WTC11 (cell line): ENCODE measurements around the gene SREBF2. TPM values are rescaled to one million over a fixed set of nuclear protein-coding genes. Genes with fewer than 3 reads are reported as not detected.

Source experiments
- ATAC-seq: fragments of 200-7000 bp; cut with Tn5 transposase; 2 replicates; pipeline ENCODE4 v1.10.0; 2021; ENCODE audit warnings: mild to moderate bottlenecking, moderate library complexity
- CTCF ChIA-PET: fragments of 300-600 bp; sonication (Branson Sonifier 250); formaldehyde crosslinking; loops from one replicate; lab custom pipeline; 2021; ENCODE audit warnings: antibody characterized with exemption; lab: Charles Lee
- POLR2A ChIA-PET: fragments of 350-600 bp; sonication (Branson Sonifier 250); formaldehyde crosslinking; loops from one replicate; lab custom pipeline; 2021; ENCODE audit warnings: antibody characterized with exemption; lab: Charles Lee
- DNase-seq: peaks from one replicate; pipeline ENCODE4 v3.0.0; 2021; ENCODE audit warnings: low spot score
- H3K27ac Mint-ChIP-seq: 2 replicates; pipeline ENCODE4 v1.8.0; 2021; ENCODE audit warnings: mixed read lengths
- H3K27me3 Mint-ChIP-seq: 2 replicates; pipeline ENCODE4 v1.8.0; 2021; ENCODE audit warnings: low read depth, mild to moderate bottlenecking, moderate library complexity, mixed read lengths
- H3K36me3 Mint-ChIP-seq: 2 replicates; pipeline ENCODE4 v1.8.0; 2021; ENCODE audit warnings: mixed read lengths
- H3K4me1 Mint-ChIP-seq: 2 replicates; pipeline ENCODE4 v1.8.0; 2022; ENCODE audit warnings: mixed read lengths
- H3K4me3 Mint-ChIP-seq: 2 replicates; pipeline ENCODE4 v1.8.0; 2021; ENCODE audit warnings: mild to moderate bottlenecking, moderate library complexity, mixed read lengths
- H3K9me3 Mint-ChIP-seq: 2 replicates; pipeline ENCODE4 v1.8.0; 2021; ENCODE audit warnings: mixed read lengths
- ATF1 ChIP-seq: sonication (generic); formaldehyde crosslinking; IDR thresholded peaks from 2 replicates; pipeline ENCODE4 v1.8.1; 2023; ENCODE audit warnings: mild to moderate bottlenecking, moderate library complexity, missing genetic modification reagents
- CTCF ChIP-seq: fragments of 200-600 bp; IDR thresholded peaks from 2 replicates; pipeline ENCODE4 v1.8.0; 2022; ENCODE audit warnings: antibody characterized with exemption
- ESRRA ChIP-seq: sonication (generic); formaldehyde crosslinking; IDR thresholded peaks from 2 replicates; pipeline ENCODE4 v1.8.1; 2022; ENCODE audit warnings: mild to moderate bottlenecking, missing genetic modification reagents, borderline replicate concordance
- FOXP1 ChIP-seq: sonication (generic); formaldehyde crosslinking; IDR thresholded peaks from 2 replicates; pipeline ENCODE4 v1.8.0; 2022; ENCODE audit warnings: missing genetic modification reagents, mild to moderate bottlenecking, moderate library complexity, borderline replicate concordance
- GTF2I ChIP-seq: fragments of 250-450 bp; sonication (Bioruptor Pico); conservative IDR thresholded peaks from 2 replicates; pipeline ENCODE4 v1.4.0; 2021; ENCODE audit warnings: mild to moderate bottlenecking
- RELA ChIP-seq: sonication (generic); formaldehyde crosslinking; IDR thresholded peaks from 2 replicates; pipeline ENCODE4 v1.8.1; 2022; ENCODE audit warnings: missing genetic modification reagents, mild to moderate bottlenecking, borderline replicate concordance
- RORB ChIP-seq: fragments of 250-450 bp; sonication (Bioruptor Pico); IDR thresholded peaks from 2 replicates; pipeline ENCODE4 v1.9.0; 2021; ENCODE audit warnings: mild to moderate bottlenecking
- SMAD4 ChIP-seq: sonication (generic); formaldehyde crosslinking; IDR thresholded peaks from 2 replicates; pipeline ENCODE4 v1.8.0; 2022; ENCODE audit warnings: mild to moderate bottlenecking, missing genetic modification reagents
- TEAD4 ChIP-seq: sonication (generic); formaldehyde crosslinking; IDR thresholded peaks from 2 replicates; pipeline ENCODE4 v1.8.0; 2022; ENCODE audit warnings: mild to moderate bottlenecking, missing genetic modification reagents
- ZNF219 ChIP-seq: sonication (generic); formaldehyde crosslinking; IDR thresholded peaks from 2 replicates; pipeline ENCODE4 v1.8.0; 2023; ENCODE audit warnings: missing genetic modification reagents, mild to moderate bottlenecking, borderline replicate concordance
- ZNF232 ChIP-seq: sonication (generic); formaldehyde crosslinking; IDR thresholded peaks from 2 replicates; pipeline ENCODE4 v1.8.0; 2022; ENCODE audit warnings: mild to moderate bottlenecking, missing genetic modification reagents
- total RNA-seq: library from RNA; stranded (reverse); gene quantifications from 3 replicates; pipeline ENCODE4 v1.2.3, GENCODE V29; 2021
- TF ChIP-seq, protein P1 (sequence below): sonication (generic); formaldehyde crosslinking; IDR thresholded peaks from 2 replicates; pipeline ENCODE4 v1.8.1; 2023; ENCODE audit warnings: mild to moderate bottlenecking, moderate library complexity, missing genetic modification reagents
- TF ChIP-seq, protein P2 (sequence below): fragments of 250-450 bp; sonication (Bioruptor Pico); conservative IDR thresholded peaks from 2 replicates; pipeline ENCODE4 v1.9.0; 2021; ENCODE audit warnings: mild to moderate bottlenecking
- TF ChIP-seq, protein P3 (sequence below): sonication (generic); formaldehyde crosslinking; conservative IDR thresholded peaks from 2 replicates; pipeline ENCODE4 v1.8.1; 2023; ENCODE audit warnings: mild to moderate bottlenecking, low read depth, missing genetic modification reagents, moderate library complexity

Gene SREBF2
- total RNA-seq, 1 experiment from 2014 or later, result 151 TPM

DNA sequence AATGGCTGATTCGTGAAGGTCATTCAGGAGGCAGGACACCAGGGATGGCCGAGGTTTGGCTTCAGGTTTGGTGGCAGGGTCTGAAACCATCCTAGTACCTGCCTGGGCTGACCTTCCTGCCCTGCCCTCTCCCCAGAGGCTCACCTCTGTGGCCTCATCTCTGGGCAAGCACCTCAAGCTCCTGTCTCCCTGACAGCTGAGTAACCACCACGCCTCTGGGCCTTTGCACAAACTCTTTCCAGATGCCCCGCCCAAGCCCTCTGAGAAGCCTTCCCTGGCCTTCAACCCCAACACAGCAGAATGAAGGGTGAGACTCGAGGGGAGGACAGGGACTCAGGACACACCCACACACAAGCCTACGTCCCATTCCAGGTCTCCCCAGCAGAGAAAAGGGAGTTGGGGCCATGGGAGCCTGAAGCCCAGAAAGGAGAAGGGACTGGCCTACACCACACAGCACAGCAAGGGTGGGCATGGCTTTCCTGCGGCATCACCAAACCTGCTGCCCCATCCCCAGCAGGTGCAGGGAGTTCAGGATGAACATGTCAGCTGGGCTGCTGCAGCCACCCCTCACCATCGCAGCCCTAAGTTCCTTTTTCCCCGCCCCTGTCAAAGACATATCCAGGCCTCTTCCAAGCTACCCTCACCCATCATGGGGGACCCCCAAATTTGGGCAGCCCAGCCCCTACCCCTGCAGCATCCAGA, 79.6 kb downstream of the SREBF2 start:
- CTCF ChIA-PET, result interaction anchor here (0.9 to 3.0 kb wide), 5 partner anchors 13 to 215 kb away, joined by 3 to 21 read pairs (median 4); partner anchors contain the start of gene TNFRSF13C
- peak overlapping the region; percentile 57; the same call in 1 of the 2 replicates for H3K4me3 Mint-ChIP-seq
- ATAC-seq, result no peak
- H3K4me1 Mint-ChIP-seq, result peaks cover 31% of the 10 kb centered on the region
- H3K36me3 Mint-ChIP-seq, result no peaks in the 10 kb centered on the region
- no peak for TF ChIP-seq ATF1
- TF ChIP-seq, protein P1, sequence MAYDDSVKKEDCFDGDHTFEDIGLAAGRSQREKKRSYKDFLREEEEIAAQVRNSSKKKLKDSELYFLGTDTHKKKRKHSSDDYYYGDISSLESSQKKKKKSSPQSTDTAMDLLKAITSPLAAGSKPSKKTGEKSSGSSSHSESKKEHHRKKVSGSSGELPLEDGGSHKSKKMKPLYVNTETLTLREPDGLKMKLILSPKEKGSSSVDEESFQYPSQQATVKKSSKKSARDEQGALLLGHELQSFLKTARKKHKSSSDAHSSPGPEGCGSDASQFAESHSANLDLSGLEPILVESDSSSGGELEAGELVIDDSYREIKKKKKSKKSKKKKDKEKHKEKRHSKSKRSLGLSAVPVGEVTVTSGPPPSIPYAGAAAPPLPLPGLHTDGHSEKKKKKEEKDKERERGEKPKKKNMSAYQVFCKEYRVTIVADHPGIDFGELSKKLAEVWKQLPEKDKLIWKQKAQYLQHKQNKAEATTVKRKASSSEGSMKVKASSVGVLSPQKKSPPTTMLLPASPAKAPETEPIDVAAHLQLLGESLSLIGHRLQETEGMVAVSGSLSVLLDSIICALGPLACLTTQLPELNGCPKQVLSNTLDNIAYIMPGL, result no peak
- TF ChIP-seq, protein P2, sequence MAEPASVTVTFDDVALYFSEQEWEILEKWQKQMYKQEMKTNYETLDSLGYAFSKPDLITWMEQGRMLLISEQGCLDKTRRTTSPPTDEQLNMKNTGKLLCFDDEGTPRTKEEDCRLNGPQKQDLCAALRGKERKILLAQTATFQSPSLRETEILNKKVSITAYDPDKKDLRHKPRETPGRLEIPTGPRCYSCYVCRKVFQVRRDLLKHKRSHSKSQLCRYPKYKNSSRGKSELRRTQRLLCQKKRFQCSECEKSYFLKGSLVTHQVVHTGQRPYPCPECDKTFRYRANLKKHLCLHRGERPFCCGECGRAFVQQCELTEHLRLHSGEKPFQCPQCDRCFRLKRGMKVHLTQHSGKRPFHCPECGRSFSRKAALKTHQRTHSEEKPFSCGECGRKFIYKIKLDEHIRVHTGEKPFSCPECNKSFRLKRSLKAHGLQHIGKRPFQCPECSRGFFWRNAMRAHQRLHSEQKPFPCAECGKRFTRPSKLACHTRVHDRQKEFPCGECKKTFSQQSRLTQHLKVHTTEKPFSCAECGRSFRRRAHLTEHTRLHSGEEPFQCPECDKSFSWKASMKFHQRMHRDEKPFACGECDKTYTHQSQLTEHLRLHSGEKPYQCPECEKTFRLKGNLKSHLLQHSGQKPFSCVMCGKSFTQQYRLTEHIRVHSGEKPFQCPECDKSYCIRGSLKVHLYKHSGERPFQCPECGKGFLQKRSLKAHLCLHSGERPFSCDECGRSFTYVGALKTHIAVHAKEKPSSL (CRISPR knock-in tag), result no peak
- no peak for TF ChIP-seq RORB (CRISPR knock-in tag)
- TF ChIP-seq CTCF, result no peak
- no peak for TF ChIP-seq ZNF219 (CRISPR knock-in tag)
- TF ChIP-seq, protein P3, sequence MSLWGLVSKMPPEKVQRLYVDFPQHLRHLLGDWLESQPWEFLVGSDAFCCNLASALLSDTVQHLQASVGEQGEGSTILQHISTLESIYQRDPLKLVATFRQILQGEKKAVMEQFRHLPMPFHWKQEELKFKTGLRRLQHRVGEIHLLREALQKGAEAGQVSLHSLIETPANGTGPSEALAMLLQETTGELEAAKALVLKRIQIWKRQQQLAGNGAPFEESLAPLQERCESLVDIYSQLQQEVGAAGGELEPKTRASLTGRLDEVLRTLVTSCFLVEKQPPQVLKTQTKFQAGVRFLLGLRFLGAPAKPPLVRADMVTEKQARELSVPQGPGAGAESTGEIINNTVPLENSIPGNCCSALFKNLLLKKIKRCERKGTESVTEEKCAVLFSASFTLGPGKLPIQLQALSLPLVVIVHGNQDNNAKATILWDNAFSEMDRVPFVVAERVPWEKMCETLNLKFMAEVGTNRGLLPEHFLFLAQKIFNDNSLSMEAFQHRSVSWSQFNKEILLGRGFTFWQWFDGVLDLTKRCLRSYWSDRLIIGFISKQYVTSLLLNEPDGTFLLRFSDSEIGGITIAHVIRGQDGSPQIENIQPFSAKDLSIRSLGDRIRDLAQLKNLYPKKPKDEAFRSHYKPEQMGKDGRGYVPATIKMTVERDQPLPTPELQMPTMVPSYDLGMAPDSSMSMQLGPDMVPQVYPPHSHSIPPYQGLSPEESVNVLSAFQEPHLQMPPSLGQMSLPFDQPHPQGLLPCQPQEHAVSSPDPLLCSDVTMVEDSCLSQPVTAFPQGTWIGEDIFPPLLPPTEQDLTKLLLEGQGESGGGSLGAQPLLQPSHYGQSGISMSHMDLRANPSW (CRISPR knock-in tag), result no peak
- TF ChIP-seq ZNF232 (CRISPR knock-in tag), result no peak
- no peak for TF ChIP-seq RELA (CRISPR knock-in tag)
- TF ChIP-seq FOXP1, result no peak
- no peak for TF ChIP-seq SMAD4 (CRISPR knock-in tag)
- no peak overlapping the region for H3K27ac Mint-ChIP-seq
- no peak for DNase-seq
- POLR2A ChIA-PET, result interaction anchor here (1.1 kb wide), 1 partner anchor 80 kb away, joined by 3 read pairs; the partner anchor contains the start of gene SREBF2
- H3K27me3 Mint-ChIP-seq, result peaks cover 79% of the 10 kb centered on the region
- H3K9me3 Mint-ChIP-seq, result no peaks in the 10 kb centered on the region

DNA sequence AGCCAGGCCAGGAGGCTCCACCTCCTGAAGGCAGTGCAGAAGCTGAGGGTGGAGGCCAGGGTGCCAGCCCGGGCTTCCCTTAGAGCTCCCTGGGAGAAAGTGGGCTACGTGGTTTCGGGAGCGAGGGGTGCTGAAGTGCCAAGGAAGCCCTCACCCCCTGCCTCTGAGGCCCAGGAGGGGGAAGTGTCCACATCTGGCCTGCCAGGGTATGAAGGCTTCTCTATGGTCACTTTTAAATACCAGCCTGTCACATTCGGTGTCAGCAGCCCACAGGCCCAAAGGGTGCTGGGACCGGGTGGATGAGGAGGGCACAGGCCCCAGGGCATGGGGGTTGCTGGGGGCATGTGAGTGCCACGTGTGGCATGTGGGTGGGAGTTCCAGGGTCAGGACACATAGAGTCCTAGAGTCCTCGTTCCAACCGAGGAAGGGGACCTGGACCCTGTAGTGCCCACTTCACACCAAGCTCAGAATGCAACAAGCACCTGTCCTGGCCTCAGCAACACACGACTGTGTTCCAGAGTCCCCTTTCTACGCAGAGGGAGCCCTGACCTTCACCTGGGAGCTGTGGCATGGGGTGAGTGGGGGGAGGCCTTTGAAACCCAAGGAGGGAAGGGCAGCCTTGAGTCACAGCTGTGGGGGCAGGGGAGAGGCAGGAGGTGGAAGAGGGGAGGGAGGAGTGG, 80.3 kb downstream of the SREBF2 start:
- POLR2A ChIA-PET, result no interaction called here
- Mint-ChIP-seq H3K27ac (no peak overlapping the region), H3K9me3 (no peaks in the 10 kb centered on the region), H3K36me3 (no peaks in the 10 kb centered on the region), H3K27me3 (peaks cover 86% of the 10 kb centered on the region), H3K4me1 (peaks cover 31% of the 10 kb centered on the region), H3K4me3 (peak overlapping the region; percentile 57)
- TF ChIP-seq GTF2I (CRISPR knock-in tag) (no peak), TEAD4 (CRISPR knock-in tag) (no peak), ESRRA (CRISPR knock-in tag) (no peak)
- no peak for DNase-seq
- no peak for ATAC-seq
- CTCF ChIA-PET, result interaction anchor here (0.9 to 3.0 kb wide), 4 partner anchors 13 to 216 kb away, joined by 3 to 21 read pairs (median 5); partner anchors contain the start of gene TNFRSF13C
